H9 (cell line): ENCODE results near the gene CCDC78. TPM values are rescaled to one million over a fixed set of nuclear protein-coding genes. Genes with fewer than 3 reads are reported as not detected.

Source experiments
- DNase-seq: peaks from one replicate; pipeline ENCODE4 v3.0.0-alpha.2; 2017
- H2AFZ ChIP-seq: one replicate; pipeline ENCODE4 v1.6.1; 2013; ENCODE audit warnings: mild to moderate bottlenecking, low read length, control low read depth, moderate library complexity
- H2AK5ac ChIP-seq: 2 replicates; pipeline ENCODE4 v1.6.1; 2013; ENCODE audit warnings: low read length, control low read depth, mixed read lengths; ENCODE audit not compliant: insufficient read length
- H2BK120ac ChIP-seq: one replicate; pipeline ENCODE4 v1.6.1; 2013; ENCODE audit warnings: low read depth, mild to moderate bottlenecking, low read length, control low read depth, inconsistent platforms; ENCODE audit not compliant: poor library complexity, severe bottlenecking
- H2BK12ac ChIP-seq: 2 replicates; pipeline ENCODE4 v1.6.1; 2013; ENCODE audit warnings: low read length, control low read depth, mixed read lengths, low read depth; ENCODE audit not compliant: insufficient read length
- H2BK15ac ChIP-seq: 2 replicates; pipeline ENCODE4 v1.6.1; 2013; ENCODE audit warnings: low read depth, low read length, control low read depth
- H2BK20ac ChIP-seq: one replicate; pipeline ENCODE4 v1.6.1; 2013; ENCODE audit warnings: low read depth, mild to moderate bottlenecking, low read length, control low read depth, inconsistent platforms; ENCODE audit not compliant: poor library complexity, severe bottlenecking
- H2BK5ac ChIP-seq: 2 replicates; pipeline ENCODE4 v1.6.1; 2013; ENCODE audit warnings: low read length, control low read depth, mixed read lengths; ENCODE audit not compliant: insufficient read length
- H3K14ac ChIP-seq: 2 replicates; pipeline ENCODE4 v1.6.1; 2013; ENCODE audit warnings: low read length, control low read depth; ENCODE audit not compliant: insufficient read depth
- H3K18ac ChIP-seq: 2 replicates; pipeline ENCODE4 v1.6.1; 2013; ENCODE audit warnings: low read depth, mild to moderate bottlenecking, mixed read lengths, low read length, control low read depth; ENCODE audit not compliant: insufficient read length
- H3K23ac ChIP-seq: 2 replicates; pipeline ENCODE4 v1.6.1; 2013; ENCODE audit warnings: low read length, control low read depth, mixed read lengths, low read depth; ENCODE audit not compliant: insufficient read length
- H3K23me2 ChIP-seq: 2 replicates; pipeline ENCODE4 v1.6.1; 2013; ENCODE audit warnings: low read depth, mild to moderate bottlenecking, mixed read lengths, low read length, control low read depth; ENCODE audit not compliant: insufficient read length, poor library complexity, severe bottlenecking
- H3K27ac ChIP-seq: 2 replicates; pipeline ENCODE4 v1.5.1; 2013; ENCODE audit warnings: low read length, control low read depth, mixed read lengths, low read depth; ENCODE audit not compliant: insufficient read length
- H3K27me3 ChIP-seq: 2 replicates; pipeline ENCODE4 v1.6.1; 2013; ENCODE audit warnings: low read length, control low read depth, inconsistent platforms; ENCODE audit not compliant: insufficient read depth
- H3K4ac ChIP-seq: 2 replicates; pipeline ENCODE4 v1.6.1; 2013; ENCODE audit warnings: low read depth, mild to moderate bottlenecking, control low read depth, inconsistent platforms, low read length, moderate library complexity
- H3K4me1 ChIP-seq: 2 replicates; pipeline ENCODE4 v1.6.1; 2013; ENCODE audit warnings: low read length, control low read depth, inconsistent platforms; ENCODE audit not compliant: insufficient read depth
- H3K4me2 ChIP-seq: 2 replicates; pipeline ENCODE4 v1.6.1; 2013; ENCODE audit warnings: low read length, control low read depth, mixed read lengths; ENCODE audit not compliant: insufficient read length, insufficient read depth
- H3K56ac ChIP-seq: 2 replicates; pipeline ENCODE4 v1.6.1; 2013; ENCODE audit warnings: low read depth, mild to moderate bottlenecking, mixed read lengths, low read length, control low read depth; ENCODE audit not compliant: insufficient read length
- H3K79me1 ChIP-seq: 2 replicates; pipeline ENCODE4 v1.6.1; 2013; ENCODE audit warnings: low read depth, mild to moderate bottlenecking, moderate library complexity, low read length, control low read depth, inconsistent platforms; ENCODE audit not compliant: insufficient read depth, poor library complexity, severe bottlenecking
- H3K79me2 ChIP-seq: 2 replicates; pipeline ENCODE4 v1.6.1; 2013; ENCODE audit warnings: low read length, control low read depth, inconsistent platforms; ENCODE audit not compliant: insufficient read depth
- H3K9ac ChIP-seq: 2 replicates; pipeline ENCODE4 v1.6.1; 2013; ENCODE audit warnings: low read length, control low read depth, mixed read lengths; ENCODE audit not compliant: insufficient read length; ENCODE audit errors: extremely low read depth
- H3K9me3 ChIP-seq: one replicate; pipeline ENCODE4 v1.6.1; 2013; ENCODE audit warnings: low read depth, low read length, inconsistent platforms; ENCODE audit not compliant: control insufficient read depth
- H3T11ph ChIP-seq: one replicate; pipeline ENCODE4 v1.6.1; 2013; ENCODE audit warnings: mild to moderate bottlenecking, low read length, control low read depth, inconsistent platforms
- H4K20me1 ChIP-seq: one replicate; pipeline ENCODE4 v1.6.1; 2013; ENCODE audit not compliant: control insufficient read depth, insufficient read length, insufficient read depth
- H4K5ac ChIP-seq: 2 replicates; pipeline ENCODE4 v1.6.1; 2013; ENCODE audit warnings: low read depth, mild to moderate bottlenecking, mixed read lengths, low read length, control low read depth; ENCODE audit not compliant: insufficient read length
- H4K8ac ChIP-seq: replicated peaks from 2 replicates; pipeline ENCODE4 v1.6.1; 2013; ENCODE audit warnings: low read length, control low read depth, mixed read lengths, low read depth; ENCODE audit not compliant: insufficient read length
- H4K91ac ChIP-seq: 2 replicates; pipeline ENCODE4 v1.6.1; 2013; ENCODE audit warnings: low read depth, mild to moderate bottlenecking, moderate library complexity, mixed read lengths, low read length, control low read depth; ENCODE audit not compliant: insufficient read length
- H3K27ac Mint-ChIP-seq, 3 experiments: 2 replicates in 2 of 3; 3 replicates in 1 of 3; pipeline ENCODE4 v1.8.0; 2020 to 2021; ENCODE audit warnings: mixed read lengths in 3 of 3, mild to moderate bottlenecking in 1 of 3, moderate library complexity in 1 of 3
- H3K27me3 Mint-ChIP-seq: 2 replicates; pipeline ENCODE4 v1.8.0; 2021; ENCODE audit warnings: low read depth, mild to moderate bottlenecking, moderate library complexity, mixed read lengths
- H3K36me3 Mint-ChIP-seq, 3 experiments: 2 replicates in 2 of 3; 3 replicates in 1 of 3; pipeline ENCODE4 v1.8.0; 2020 to 2021; ENCODE audit warnings: low read depth in 3 of 3, mixed read lengths in 3 of 3; ENCODE audit not compliant: insufficient read depth in 1 of 3
- H3K4me1 Mint-ChIP-seq, 2 experiments: 2 replicates each; pipeline ENCODE4 v1.8.0; 2020; ENCODE audit warnings: mixed read lengths in 2 of 2
- H3K4me3 Mint-ChIP-seq, 2 experiments: 2 replicates in 1 of 2; 3 replicates in 1 of 2; pipeline ENCODE4 v1.8.0; 2020 to 2021; ENCODE audit warnings: mild to moderate bottlenecking in 2 of 2, mixed read lengths in 2 of 2, moderate library complexity in 1 of 2
- H3K9me3 Mint-ChIP-seq, 2 experiments: 2 replicates in 1 of 2; 3 replicates in 1 of 2; pipeline ENCODE4 v1.8.0; 2020; ENCODE audit warnings: mild to moderate bottlenecking in 2 of 2, mixed read lengths in 2 of 2, moderate library complexity in 1 of 2
- CTCF ChIP-seq: fragments of 200-600 bp; sonication (generic); conservative IDR thresholded peaks from 3 replicates; pipeline ENCODE4 v1.8.0; 2021; ENCODE audit warnings: antibody characterized with exemption, mild to moderate bottlenecking
- WGBS: extraction: QIAGEN DNeasy Blood & Tissue Kit; methylation state at CpG from one replicate; pipeline ENCODE4 v1.1.7; 2013; ENCODE audit warnings: missing lambda C conversion rate, low lambda C conversion rate, mixed read lengths; ENCODE audit not compliant: insufficient read length; ENCODE audit errors: extremely low coverage; 5-methylcytosine and 5-hydroxymethylcytosine counted together
- total RNA-seq: library from RNA; stranded (reverse); gene quantifications from 2 replicates; pipeline ENCODE4 v1.2.1, GENCODE V29; 2021

Gene CCDC78
- total RNA-seq, 1 experiment from 2014 or later = 12.1 TPM

GRCh38 chr16:750485-750884 lies 24.2 kb upstream of the CCDC78 start:
- Histone ChIP-seq H3K18ac (no peak overlapping the region), H2AFZ (no peak overlapping the region), H3K79me2 (no peaks in the 10 kb centered on the region), H2BK15ac (no peak overlapping the region), H2BK5ac (no peak overlapping the region), H4K91ac (no peak overlapping the region), H3K9ac (no peak overlapping the region), H2BK20ac (no peak overlapping the region), H3K4me1 (no peaks in the 10 kb centered on the region), H3K27me3 (no peaks in the 10 kb centered on the region), H2BK120ac (no peak overlapping the region), H3K4ac (no peak overlapping the region), H3K14ac (no peak overlapping the region), H3K27ac (no peak overlapping the region), H4K5ac (no peak overlapping the region), H3T11ph (no peak overlapping the region), H3K23ac (no peak overlapping the region), H3K23me2 (no peaks in the 10 kb centered on the region), H4K20me1 (no peaks in the 10 kb centered on the region), H3K56ac (no peak overlapping the region), H3K9me3 (no peaks in the 10 kb centered on the region), H3K4me2 (no peak overlapping the region), H4K8ac (no peak overlapping the region), H3K79me1 (no peaks in the 10 kb centered on the region), H2BK12ac (no peak overlapping the region), H2AK5ac (no peak overlapping the region)
- Mint-ChIP-seq H3K27ac (peak overlapping the region in 1 of 3 experiments; percentile 70; a peak in 1 of 7 replicates), H3K9me3 (no peaks in the 10 kb centered on the region), H3K27me3 (peaks cover 17% of the 10 kb centered on the region), H3K4me1 (peaks cover 20 to 31% of the 10 kb centered on the region in 2 experiments), H3K36me3 (no peaks in the 10 kb centered on the region), H3K4me3 (no peak overlapping the region)
- DNase-seq = no peak
- no CpG with 5 or more reads among the region's 9 CpGs for WGBS
- no peak for TF ChIP-seq CTCF
